SH-SY5Y (cell line): ENCODE data around the gene SIRT6.

Experiments used
- GATA2 ChIP-seq: IDR thresholded peaks from 2 replicates; pipeline ENCODE4 v1.6.1; 2011; ENCODE audit warnings: mild to moderate bottlenecking, low read depth, low read length
- GATA3 ChIP-seq: IDR thresholded peaks from 2 replicates; pipeline ENCODE4 v1.6.1; 2011; ENCODE audit warnings: low read depth, mild to moderate bottlenecking, low read length, moderate library complexity

- no peak for TF ChIP-seq GATA3
- no peak for TF ChIP-seq GATA2
Observed at GRCh38 chr19:4206818-4207484, 24.6 kb upstream of the SIRT6 start.
